Gastroesophageal sphincter (tissue), 4 donors: ENCODE data around the gene TADA2B. TPM values are rescaled to one million over a fixed set of nuclear protein-coding genes. Genes with fewer than 3 reads are reported as not detected.
"Not testable (repeated sequence)": the region's sequence is repeated elsewhere in the genome, so short reads cannot be mapped to it uniquely, and the experiment has no call there.

Experiments
- ATAC-seq: fragments of 150-250 bp; one replicate; pipeline ENCODE4 v1.9.1; 2016; ENCODE audit warnings: mild to moderate bottlenecking, moderate library complexity
- H3K27ac ChIP-seq, 4 donors: fragments of 200-600 bp; sonication (generic) in 3 of 4; 1 replicate in 3 of 4; 2 replicates in 1 of 4; pipeline ENCODE4 v1.5.1; 2016 to 2019
- H3K27me3 ChIP-seq: fragments of 200-600 bp; sonication (generic); one replicate; pipeline ENCODE4 v1.5.1; 2019
- H3K36me3 ChIP-seq, 2 donors: fragments of 200-600 bp; sonication (generic); one replicate each; pipeline ENCODE4 v1.5.1; 2019; ENCODE audit warnings: control low read depth in 1 of 2
- H3K4me1 ChIP-seq, 3 donors: fragments of 200-600 bp; sonication (generic); 1 replicate in 2 of 3; 2 replicates in 1 of 3; pipeline ENCODE4 v1.5.1; 2016 to 2019; ENCODE audit warnings: control low read depth in 2 of 3
- H3K4me3 ChIP-seq, 2 donors: fragments of 200-600 bp; sonication (generic); one replicate each; pipeline ENCODE4 v1.5.1; 2019; ENCODE audit warnings: mild to moderate bottlenecking in 1 of 2, moderate library complexity in 1 of 2
- H3K9me3 ChIP-seq, 3 donors: fragments of 200-600 bp; sonication (generic); one replicate each; pipeline ENCODE4 v1.5.1; 2017 to 2019; ENCODE audit warnings: control low read depth in 2 of 3
- EP300 ChIP-seq: sonication (generic); formaldehyde crosslinking; IDR thresholded peaks from one replicate; pipeline ENCODE4 v1.6.1; 2017; ENCODE audit warnings: antibody characterized with exemption, mild to moderate bottlenecking
- POLR2A ChIP-seq, 2 donors: fragments of 450-650 bp; IDR thresholded peaks; one replicate each; pipeline ENCODE4 v1.6.1; 2017; ENCODE audit warnings: antibody characterized with exemption in 2 of 2, mild to moderate bottlenecking in 2 of 2, moderate library complexity in 1 of 2
- POLR2AphosphoS5 ChIP-seq: sonication (generic); formaldehyde crosslinking; IDR thresholded peaks from one replicate; pipeline ENCODE4 v1.6.1; 2017; ENCODE audit warnings: antibody characterized with exemption
- WGBS, 2 donors: methylation state at CpG; one replicate each; pipeline ENCODE4 v1.1.5; 2018; ENCODE audit warnings: low coverage in 1 of 2; 5-methylcytosine and 5-hydroxymethylcytosine counted together
- total RNA-seq, 4 donors: library from RNA; depleted of rRNA; stranded (reverse); fragments of >200 nt; gene quantifications; one replicate each; pipeline ENCODE4 v1.1.0, GENCODE V29; 2016
- TF ChIP-seq, protein P1 (sequence below), 4 experiments: fragments of 200-600 bp in 2 of 4; fragments of 450-650 bp in 2 of 4; sonication (generic) in 1 of 4; IDR thresholded peaks; one replicate each; pipeline ENCODE4 v1.5.1; 2017 to 2019; ENCODE audit warnings: antibody characterized with exemption in 4 of 4, mild to moderate bottlenecking in 2 of 4, moderate library complexity in 2 of 4

Gene TADA2B
- total RNA-seq, 4 donors from 2014 or later, result 20.5 to 37.3 (median 28.1) TPM

DNA sequence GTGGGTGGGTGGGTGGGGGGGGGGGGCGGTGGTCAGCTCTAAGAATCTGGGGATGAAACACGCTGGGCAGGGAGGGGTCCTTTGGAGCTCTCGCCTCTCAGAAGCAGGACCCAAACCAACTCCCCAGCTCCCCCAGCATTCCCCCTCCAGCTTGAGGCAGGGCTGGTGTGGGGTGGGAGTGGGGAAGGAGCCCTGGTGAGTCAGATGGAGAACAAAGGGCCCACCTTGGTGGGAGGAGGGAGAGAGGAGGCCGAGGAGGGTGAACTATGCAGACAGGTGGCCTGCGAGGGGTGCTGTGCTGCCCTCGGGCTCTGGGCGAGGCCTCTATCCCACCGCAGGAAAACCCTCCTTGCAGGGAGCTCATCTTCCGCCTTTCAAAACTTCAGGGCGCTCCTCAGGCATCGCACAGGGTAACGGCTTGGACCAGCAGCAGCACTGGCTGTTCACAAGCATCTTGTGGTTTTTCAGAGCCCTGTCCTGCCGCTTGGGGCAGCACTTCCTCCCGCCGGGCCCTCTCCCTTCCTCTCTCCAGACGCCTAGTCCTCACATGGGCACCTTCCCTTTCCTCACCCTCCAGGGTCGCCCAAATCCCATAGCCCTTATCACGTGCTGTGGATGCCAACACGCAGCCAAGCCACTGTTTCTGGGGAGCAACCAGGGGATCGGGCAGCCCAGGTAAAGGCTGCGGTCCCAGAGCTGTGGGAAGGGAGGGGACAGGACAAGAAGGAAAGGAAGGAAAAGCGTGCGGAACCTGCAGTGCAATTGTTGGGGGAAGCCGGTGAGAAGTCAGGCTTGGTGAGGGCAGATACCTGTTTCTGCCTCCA is 58.7 kb downstream of the TADA2B start:
- H3K36me3 ChIP-seq, result no peaks in the 10 kb centered on the region
- H3K4me1 ChIP-seq, result peaks cover 0 to 34% (median 12%) of the 10 kb centered on the region in 3 donors
- no peaks in the 10 kb centered on the region for H3K9me3 ChIP-seq
- H3K27ac ChIP-seq, result peak overlapping the region in 3 of 4 donors; percentile 75 to 88 (median 81)
- peak overlapping the region in 1 of 2 donors; percentile 62 for H3K4me3 ChIP-seq
- TF ChIP-seq EP300, result no peak
- TF ChIP-seq, protein P1, sequence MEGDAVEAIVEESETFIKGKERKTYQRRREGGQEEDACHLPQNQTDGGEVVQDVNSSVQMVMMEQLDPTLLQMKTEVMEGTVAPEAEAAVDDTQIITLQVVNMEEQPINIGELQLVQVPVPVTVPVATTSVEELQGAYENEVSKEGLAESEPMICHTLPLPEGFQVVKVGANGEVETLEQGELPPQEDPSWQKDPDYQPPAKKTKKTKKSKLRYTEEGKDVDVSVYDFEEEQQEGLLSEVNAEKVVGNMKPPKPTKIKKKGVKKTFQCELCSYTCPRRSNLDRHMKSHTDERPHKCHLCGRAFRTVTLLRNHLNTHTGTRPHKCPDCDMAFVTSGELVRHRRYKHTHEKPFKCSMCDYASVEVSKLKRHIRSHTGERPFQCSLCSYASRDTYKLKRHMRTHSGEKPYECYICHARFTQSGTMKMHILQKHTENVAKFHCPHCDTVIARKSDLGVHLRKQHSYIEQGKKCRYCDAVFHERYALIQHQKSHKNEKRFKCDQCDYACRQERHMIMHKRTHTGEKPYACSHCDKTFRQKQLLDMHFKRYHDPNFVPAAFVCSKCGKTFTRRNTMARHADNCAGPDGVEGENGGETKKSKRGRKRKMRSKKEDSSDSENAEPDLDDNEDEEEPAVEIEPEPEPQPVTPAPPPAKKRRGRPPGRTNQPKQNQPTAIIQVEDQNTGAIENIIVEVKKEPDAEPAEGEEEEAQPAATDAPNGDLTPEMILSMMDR (IDR thresholded peaks at IDR 0.05), result peak in 3 of 4 experiments; percentile 65 to 76 (median 70)
- whole genome bisulfite sequencing, 2 donors, result 0 to 9% methylated on average over 5 to 10 of the region's 24 CpGs
- no peaks in the 10 kb centered on the region for H3K27me3 ChIP-seq
- peak; percentile 62 for ATAC-seq

- H3K9me3 ChIP-seq, ATAC-seq, H3K27me3 ChIP-seq, H3K36me3 ChIP-seq: not testable (repeated sequence)
- Histone ChIP-seq H3K4me3 (peak overlapping the region; percentile 56 to 62), H3K4me1 (peaks cover 0 to 34% (median 12%) of the 10 kb centered on the region in 3 donors), H3K27ac (peak overlapping the region; percentile 75 to 88 (median 78))
- 56 to 77% methylated on average over 2 to 12 of the region's 12 CpGs for whole genome bisulfite sequencing, 2 donors
Measured at GRCh38 chr4:7102516-7102909, 59.3 kb downstream of the TADA2B start.

GRCh38 chr4:7103031-7103606 is 59.9 kb downstream of the TADA2B start:
- peak; percentile 90 for ATAC-seq
- 0% methylated on average over 3 of the region's 35 CpGs; no CpG with 5 or more reads in 1 of the 2 donors for WGBS, 2 donors
- Histone ChIP-seq H3K4me1 (peaks cover 0 to 34% (median 12%) of the 10 kb centered on the region in 3 donors), H3K36me3 (no peaks in the 10 kb centered on the region), H3K4me3 (peak overlapping the region; percentile 56 to 62), H3K9me3 (no peaks in the 10 kb centered on the region), H3K27ac (peak overlapping the region; percentile 75 to 88 (median 78)), H3K27me3 (no peaks in the 10 kb centered on the region)
- TF ChIP-seq EP300 (no peak), POLR2A (IDR thresholded peaks at IDR 0.05) (peak; percentile 41 to 71), POLR2AphosphoS5 (peak; percentile 81)
- TF ChIP-seq, protein P1 (IDR thresholded peaks at IDR 0.05), result no peak

DNA sequence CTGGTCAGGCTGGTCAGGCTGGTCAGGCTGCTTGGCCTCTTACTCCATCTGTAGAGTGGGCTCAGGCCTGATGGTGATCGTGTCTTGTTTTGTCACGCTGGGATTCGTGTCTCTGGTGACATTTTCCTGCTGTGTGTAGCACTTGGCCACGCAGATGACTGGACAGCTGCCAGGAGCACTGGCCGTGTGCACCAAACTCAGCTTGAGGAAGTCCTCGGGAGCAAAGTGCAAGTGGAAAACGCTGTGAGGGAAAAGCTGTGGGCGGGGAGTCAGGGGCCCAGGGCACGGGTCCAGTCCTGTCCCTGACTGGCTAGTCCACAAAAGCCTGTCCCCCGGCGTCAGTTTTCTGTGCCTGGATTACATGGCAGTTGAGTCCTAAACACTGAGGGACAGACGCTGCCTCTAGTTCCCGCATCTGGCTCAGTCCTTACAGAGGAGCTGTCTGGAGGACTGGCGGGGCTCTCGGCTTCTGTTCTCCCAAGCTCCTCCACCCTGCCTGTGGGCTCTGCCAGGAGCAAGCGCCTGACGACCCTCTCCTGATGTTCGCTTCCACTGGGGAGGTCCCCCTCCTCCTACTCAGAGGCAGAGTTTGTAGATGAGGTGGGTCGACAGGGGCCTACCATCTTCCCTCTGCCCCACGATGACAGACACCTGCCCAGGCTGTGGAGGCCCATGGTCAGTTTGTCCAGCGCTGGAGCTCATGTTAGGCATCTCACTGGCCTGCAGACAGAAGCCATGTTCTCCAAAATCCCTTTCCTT is 60.6 kb downstream of the TADA2B start:
- H3K4me1 ChIP-seq, result peaks cover 0 to 34% (median 12%) of the 10 kb centered on the region in 3 donors
- peak; percentile 60 for ATAC-seq
- no peak for TF ChIP-seq POLR2A (IDR thresholded peaks at IDR 0.05)
- TF ChIP-seq EP300, result no peak
- no peak for TF ChIP-seq POLR2AphosphoS5
- TF ChIP-seq, protein P1 (IDR thresholded peaks at IDR 0.05), result no peak
- no peaks in the 10 kb centered on the region for H3K9me3 ChIP-seq
- no peaks in the 10 kb centered on the region for H3K36me3 ChIP-seq
- no peaks in the 10 kb centered on the region for H3K27me3 ChIP-seq
- 20% methylated on average over 9 of the region's 21 CpGs; no CpG with 5 or more reads in 1 of the 2 donors for WGBS, 2 donors
- peak overlapping the region; percentile 11 to 88 (median 78) for H3K27ac ChIP-seq
- H3K4me3 ChIP-seq, result peak overlapping the region; percentile 56 to 62

DNA sequence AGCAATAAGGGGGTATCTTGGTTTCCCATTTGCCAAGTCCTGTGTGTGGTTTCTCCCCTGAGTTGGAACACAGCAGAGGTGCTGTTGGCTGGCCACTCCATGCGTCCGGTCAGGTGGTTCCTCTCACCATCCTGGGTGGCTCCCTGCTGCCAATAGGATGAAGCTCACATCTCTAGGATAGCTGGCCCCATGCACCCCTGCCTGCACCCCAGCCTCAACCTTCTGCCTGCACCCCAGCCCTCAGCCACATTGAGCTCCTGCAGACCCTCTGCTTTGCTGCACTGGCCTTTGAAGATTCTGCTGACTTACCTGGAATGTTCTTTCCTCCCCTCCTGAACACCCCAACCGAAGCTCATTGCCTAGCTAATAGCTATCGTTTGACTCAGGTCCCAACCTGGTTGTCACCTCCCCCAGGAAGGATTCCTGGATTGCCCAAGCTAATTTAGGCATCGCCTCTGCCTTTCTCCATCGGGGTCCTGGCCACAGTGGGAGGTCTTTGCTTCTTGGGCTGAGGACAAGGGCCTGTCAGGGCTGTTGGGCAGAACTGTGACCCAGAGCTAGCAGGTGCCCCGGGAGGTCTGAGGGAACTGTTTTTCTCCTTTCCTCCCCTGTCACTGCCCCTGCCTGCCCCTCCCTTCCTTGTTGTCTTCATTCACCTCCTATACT is 61.3 kb downstream of the TADA2B start:
- 95 to 100% methylated on average over 2 to 6 of the region's 7 CpGs for WGBS, 2 donors
- H3K27ac ChIP-seq, result peak overlapping the region in 3 of 4 donors; percentile 75 to 88 (median 81)

More for the DNA sequence above, 61.3 kb downstream of the TADA2B start:
- H3K4me3 ChIP-seq, result no peak overlapping the region
- no peaks in the 10 kb centered on the region for H3K36me3 ChIP-seq
- TF ChIP-seq POLR2AphosphoS5, result no peak
- no peak for TF ChIP-seq POLR2A (IDR thresholded peaks at IDR 0.05)
- TF ChIP-seq, protein P1 (IDR thresholded peaks at IDR 0.05), result no peak
- no peak for TF ChIP-seq EP300
- no peak for ATAC-seq
- H3K9me3 ChIP-seq, result no peaks in the 10 kb centered on the region
- peaks cover 0 to 34% (median 12%) of the 10 kb centered on the region in 3 donors for H3K4me1 ChIP-seq
- H3K27me3 ChIP-seq, result no peaks in the 10 kb centered on the region
